NCI-H2081 treated with DMSO at 0.1 percent for 48 hours (cell line): ENCODE data around the gene PBXIP1.
"Not testable (repeated sequence)": the region's sequence is repeated elsewhere in the genome, so short reads cannot be mapped to it uniquely, and the experiment has no call there.

ENCODE experiments used
- DNase-seq: peaks from one replicate; lab custom pipeline; 2025; lab: John Stamatoyannopoulos, UW

The PBXIP1 gene

DNA sequence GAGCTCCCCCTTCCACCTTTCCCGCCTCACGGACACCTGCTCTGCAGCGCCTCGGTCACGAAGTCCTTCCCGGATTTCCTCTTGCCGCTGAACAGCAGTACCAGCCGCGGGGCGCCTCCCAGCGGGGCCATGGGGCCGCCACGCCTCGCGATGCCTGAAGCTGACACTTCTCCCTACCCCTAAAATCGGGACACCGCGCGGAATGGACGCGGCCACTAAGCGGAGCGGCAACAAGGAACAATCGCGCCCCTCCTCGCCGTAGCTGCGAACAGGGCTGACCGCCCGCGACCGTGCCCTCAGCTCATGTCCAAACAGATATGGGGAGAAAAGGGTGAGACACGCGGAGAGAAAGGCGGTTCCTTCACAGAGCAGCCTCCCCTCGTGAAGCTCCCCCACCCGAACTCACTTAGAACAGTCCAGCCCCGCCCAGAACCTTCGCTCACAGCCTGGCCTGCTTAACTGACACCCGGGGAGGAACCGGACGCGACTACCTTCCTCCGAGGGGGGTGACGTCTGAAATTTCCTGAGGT lies 19.3 kb downstream of the PBXIP1 start, which contains the start of gene PMVK:
TSS of gene PMVK (minus strand) at position 165 of the 530 bp plus-strand sequence. CDS start at position 131, 34 bp downstream.
- DNase-seq, result peak; percentile 92

DNA sequence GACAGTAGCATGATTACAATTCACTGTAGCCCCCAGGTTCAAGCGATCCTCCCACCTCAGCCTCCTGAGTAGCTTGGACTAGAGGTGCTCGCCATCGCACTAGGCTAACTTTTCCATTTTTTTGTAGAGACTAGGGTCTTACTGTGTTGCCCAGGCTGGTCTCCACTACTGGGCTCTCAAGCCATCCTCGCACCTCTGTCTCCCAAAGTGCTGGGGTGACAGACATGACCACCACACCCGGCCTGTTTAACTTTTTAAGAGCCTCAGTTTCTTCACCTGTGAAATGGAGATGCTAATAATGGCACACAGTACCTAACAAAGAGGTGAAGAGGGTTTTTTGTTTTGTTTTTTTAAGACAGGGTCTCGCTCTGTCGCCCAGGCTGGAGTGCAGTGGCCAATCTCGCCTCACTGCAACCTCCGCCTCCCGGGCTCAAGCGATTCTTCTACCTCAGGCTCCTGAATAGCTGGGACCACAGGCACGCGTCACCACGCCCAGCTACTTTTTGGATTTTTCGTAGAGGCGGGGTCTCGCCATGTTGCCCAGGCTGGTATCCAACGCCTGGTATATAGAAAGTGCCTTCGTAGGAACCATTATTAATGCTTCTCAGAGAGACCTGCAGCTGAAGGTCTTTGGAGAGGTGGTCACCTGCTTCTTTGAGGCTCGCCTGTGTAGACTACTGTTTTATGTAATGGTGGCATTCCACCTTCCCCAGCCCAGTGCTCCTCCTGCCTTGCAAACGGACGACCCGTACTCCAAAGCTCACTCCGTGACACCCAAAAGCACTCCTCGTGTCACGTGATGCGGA lies 19.9 kb downstream of the PBXIP1 start:
- no peak for DNase-seq

DNA sequence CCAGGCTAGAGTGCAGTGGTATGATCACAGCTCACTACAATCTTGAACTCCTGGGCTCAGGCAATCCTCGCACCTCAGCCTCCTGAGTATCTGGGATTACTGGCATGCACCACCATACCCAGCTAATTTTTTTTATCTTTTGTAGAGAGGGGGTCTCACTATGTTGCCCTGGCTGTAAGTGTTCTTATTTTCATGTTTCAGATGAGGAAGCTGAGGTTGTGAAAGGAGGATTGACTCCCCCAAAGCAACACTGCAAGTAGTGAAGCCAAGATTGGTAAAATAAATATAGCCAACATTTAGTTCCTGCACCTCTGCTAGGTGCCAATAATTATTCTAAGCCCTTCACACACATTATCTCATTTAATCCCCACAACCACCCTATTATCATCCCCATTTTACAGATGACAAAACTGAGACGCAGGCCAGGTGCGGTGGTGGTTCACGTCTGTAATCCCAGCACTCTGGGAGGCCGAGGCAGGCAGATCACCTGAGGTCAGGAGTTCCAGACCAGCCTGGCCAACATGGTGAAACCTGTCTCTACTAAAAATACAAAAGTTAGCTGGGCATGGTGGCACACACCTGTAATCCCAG lies 21.4 kb downstream of the PBXIP1 start:
- DNase-seq, result no peak

DNA sequence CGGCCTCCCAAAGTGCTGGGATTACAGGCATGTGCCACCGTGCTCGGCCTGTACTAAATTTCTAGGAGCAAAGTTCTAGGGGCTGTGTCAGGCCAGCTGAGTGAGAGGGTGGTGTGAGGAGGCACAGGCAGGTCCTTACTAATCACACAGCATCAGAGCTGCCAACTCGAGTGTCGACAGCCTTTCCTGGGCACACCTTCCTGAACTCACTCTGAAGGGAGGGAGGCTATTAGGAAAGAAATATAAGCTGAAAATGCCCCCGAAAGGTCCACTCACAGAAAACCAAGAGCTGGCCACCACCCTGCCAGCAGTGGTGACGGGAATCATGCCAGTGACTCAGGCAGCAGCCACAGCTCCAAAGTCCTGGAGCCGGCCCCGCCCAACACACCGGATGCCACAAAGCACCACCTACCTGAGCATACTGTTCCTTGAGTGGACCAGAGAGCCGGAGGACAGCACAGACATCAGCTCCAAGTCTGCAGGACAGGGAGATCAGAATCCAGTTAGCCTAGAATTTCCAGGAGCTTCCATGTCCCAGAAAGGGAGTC lies 23.9 kb downstream of the PBXIP1 start:
- no peak for DNase-seq

DNA sequence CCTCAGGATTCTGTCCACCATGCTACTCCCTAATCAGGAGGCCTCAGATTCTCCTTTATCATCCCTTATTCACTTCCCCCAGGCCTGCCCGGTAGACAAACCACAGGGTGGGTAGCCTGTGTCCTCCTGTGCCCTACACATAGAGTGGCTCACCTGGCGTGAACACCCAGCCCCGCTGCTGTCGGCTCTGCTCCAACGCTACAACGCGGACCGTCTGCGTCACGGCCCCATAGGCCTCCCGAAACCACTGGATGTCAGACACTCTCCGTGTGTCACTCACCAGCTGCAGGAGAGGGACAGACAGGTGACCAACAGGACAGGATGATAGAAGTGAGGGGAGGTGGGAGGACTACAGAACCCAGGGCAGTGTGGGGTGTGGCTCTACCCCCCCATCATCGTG lies 29.7 kb downstream of the PBXIP1 start:
- no peak for DNase-seq

DNA sequence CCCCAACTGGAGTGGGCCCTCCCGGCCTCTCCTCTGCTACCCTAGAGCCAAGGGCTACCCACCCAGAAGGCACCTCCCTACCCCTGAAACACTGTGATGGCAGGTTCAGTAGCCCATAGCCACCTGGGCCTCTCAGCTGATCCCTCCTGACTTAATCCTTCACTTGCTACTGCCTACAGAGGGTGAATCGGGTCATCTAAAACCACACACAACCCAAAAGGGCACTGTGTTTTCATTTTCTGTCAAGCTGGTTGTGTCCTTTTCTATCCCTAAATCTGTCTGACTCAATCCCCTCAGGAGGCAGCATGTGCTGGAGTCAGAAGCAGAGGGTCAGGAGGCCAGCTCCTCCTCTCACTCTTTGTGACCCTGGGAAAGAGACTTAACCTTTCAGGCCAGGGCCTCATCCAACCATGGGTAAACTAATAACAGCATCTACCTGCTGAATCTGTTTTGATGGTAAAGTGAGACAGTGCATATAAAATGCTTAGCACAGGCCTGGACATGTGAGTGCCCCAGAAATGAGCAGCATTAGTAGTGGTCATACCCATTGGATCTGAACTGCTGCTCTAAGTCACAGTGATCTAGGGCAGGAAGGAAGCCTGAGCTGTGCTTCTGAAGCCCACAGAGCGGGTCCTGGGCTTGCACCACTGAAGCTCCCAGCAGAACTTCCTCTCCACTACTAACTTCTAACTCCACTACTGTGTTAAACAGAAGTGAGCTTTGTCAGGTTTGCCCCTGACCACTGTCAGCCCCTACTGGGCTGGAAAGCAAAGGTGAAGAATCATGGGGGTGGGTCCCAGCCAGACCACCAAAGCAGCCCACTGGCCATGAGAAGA lies 30.3 kb downstream of the PBXIP1 start:
- no peak for DNase-seq

DNA sequence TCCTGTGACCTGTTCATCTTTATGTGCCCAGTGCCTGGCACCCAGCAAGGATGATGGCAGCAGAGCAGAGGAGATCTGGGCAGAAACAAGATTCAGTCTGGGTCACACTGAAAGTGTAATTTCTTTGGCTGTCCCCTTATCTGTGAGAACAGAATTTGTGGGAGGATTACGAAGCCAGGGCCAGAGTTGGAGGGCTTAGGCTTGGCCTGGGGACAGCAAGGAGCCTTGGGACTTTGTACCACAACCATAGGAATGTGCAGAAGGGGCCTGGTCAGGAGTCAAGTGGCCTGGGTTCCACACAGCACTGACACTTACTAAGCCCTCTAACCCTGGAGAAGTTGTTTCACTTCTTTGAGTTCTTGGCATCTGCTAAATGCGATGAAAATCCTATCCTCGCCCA lies 32.2 kb downstream of the PBXIP1 start:
- no peak for DNase-seq

DNA sequence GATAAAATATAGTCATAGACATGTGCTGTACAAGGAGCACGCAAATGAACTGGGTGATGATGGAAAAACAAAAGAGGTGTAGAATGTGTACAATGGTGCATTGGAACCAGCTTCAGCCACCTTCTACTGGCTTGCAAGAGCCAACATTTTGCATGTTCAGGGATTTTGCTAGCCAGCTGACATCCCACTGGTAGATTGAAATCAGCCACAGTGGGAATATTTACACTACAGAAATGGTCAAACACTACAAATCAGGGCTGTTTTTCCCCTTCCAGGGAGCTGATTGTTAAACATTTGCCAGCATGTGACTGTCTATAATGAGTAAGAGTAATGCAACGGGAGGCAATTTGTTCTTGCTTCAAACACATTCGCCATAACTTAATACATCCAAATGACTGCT lies 42.6 kb downstream of the PBXIP1 start:
- peak; percentile 73 for DNase-seq

DNA sequence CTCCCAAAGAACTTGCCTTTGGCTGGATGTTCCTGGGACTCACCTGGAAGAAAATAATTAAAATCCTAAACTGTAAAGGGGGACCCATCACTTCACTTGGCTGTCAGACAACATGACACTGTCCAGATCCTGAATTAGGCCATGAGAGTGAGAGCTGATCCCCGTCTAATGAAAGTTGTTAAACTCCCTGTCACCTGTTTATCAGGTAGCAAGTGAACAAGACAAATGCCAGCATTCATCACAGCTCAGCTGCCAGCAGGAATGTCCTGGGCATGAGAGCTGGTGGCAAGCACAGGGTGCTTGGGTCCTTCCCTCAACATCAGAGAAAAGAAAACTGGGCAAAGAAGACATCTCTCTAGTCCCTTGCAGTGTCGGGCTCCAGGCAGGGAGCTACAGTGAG lies 43.1 kb downstream of the PBXIP1 start:
- no peak for DNase-seq

DNA sequence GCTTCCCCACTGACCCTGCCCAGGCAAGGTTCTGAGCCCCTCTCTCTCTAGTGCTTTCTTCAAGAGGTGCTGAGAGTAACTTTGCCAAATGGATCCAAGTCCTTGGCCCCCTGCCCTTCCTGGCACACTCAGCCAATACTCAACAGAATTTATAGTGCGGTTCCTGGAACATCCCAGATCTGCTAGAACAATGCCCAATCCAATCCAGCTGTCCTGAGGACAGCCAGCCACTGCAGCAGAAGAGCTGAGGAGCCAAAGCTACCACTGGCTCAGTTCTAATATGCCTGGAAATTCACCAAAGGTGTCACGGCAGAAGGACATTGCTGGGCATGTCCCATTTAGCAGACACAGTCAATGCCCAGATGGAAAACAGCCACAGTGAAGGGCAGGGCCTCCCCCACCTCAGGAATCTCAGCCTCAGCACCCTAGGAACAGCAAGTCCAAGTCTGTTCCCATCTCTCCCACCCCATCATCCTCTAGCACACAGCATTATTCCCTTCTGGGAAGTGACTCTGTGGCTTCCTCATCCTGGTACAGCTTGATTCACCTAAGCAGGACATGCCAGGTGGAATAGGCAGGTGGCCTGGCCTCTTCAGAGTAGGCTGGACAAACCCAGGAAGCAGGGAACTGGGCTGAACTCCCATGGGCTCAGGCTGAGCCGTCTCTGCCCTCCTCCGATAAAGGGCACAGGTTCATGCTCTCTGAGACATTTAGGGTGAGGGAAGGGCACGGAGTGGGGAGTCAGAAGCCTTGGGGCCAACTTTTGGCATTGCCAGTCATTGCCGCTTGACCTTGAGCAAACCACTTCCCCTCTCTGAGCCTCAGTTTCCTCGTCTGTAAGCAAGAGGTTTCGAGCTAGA lies 44.0 kb downstream of the PBXIP1 start:
- no peak for DNase-seq

DNA sequence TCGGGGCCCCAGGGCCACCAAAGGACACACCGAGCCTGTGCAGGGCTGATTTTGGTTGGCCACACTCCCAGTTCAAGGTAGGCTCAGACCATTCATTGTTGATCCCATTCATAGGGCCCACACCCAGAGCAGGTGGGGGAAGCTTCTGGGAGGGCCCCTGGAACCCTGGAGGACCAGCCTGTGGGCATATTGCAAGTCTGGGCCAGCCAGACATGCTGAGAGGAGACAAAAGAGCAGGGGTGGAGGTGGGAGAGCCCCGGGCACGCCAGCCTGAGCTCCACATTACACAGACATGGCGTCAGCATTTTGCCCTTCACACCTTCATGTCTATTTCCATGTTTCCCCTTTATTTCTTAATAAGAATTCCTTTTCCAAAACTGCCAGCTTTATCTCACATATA lies 45.0 kb downstream of the PBXIP1 start:
- no peak for DNase-seq

DNA sequence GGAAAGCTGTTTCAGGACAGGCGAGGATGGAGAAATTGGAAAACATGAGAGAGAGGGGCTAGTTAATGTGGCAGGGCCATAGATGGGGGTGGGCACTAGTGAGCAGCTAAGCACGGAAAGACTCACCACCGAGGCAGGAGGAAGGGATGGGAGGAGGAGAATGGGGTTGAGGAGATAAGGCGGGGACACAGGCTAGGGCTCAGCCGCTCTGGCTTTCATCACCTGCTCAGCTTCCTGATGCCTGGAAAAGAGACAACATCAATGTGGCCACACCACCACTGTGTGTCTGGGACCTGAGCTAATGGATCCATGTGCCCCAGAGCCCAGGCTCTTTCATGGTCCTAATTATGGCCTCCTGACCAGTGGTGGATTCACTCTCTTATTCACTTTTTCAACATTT lies 47.0 kb downstream of the PBXIP1 start:
- no peak for DNase-seq

DNA sequence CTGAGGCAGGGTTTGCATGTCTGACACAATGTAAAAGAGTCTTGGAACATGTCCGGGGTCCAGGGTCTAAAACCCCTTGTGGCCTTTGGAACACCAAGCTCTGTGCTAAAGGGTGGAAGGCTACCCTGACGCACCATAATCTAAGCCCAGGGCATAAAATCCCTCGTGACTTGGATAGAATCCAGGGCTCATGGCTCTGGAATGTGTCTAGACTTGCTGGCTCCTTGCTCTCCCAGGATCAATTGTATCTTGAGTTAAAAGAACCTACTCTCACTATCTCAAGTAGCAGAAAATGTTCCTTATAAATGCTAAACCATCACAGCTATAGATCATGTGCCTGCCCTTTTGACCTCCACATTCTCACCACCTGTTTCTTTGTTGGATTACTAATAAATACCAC lies 47.8 kb downstream of the PBXIP1 start:
- not testable (repeated sequence) for DNase-seq

DNA sequence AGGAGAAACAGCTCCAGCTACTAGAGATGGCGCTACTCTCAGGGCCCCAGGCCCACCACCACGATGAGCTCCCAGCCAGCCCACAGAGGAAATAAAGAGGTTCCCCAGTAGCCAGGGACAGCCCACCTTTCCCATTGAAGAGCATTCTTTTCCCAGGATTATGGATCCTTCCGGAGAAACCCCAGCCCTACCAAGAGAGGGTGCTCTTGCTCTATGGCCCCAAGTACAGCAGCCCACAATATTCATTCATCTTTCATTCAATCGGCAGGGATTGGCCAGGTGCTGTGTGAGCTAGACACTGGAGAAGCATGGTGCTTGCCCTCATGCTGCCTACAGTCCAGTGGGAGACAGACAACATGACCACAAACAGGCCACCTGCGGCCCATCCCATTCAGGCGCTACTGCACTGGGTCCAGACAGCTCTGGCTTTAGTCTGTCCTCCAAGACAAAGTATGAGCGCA lies 49.2 kb downstream of the PBXIP1 start:
- no peak for DNase-seq

DNA sequence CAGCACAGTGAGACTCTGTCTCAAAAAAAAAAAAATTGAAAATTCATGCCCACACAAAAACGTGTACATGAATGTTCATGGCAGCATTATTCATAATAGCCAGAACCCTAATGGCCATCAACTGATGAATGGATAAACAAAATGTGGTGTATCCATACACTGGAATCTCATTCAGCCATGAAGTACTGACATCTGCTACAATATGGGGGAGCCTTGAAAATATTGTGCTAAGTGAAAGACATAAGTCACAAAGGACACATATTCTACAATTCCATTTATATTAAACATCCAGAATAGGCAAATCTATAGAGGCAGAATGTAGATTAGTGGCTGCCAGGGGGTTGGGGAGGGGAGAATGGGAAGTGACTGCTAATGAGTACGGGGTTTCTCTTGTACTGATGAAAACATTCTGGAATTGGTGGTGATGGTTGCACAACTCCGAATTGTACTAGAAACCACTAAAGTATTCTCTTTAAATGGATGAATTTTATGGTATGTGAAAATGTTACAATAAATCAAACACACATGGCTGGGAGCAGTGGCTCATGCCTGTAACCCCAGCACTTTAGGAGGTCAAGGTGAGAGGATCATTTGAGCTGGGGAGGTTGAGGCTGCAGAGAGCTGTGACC lies 52.8 kb downstream of the PBXIP1 start:
- no peak for DNase-seq

DNA sequence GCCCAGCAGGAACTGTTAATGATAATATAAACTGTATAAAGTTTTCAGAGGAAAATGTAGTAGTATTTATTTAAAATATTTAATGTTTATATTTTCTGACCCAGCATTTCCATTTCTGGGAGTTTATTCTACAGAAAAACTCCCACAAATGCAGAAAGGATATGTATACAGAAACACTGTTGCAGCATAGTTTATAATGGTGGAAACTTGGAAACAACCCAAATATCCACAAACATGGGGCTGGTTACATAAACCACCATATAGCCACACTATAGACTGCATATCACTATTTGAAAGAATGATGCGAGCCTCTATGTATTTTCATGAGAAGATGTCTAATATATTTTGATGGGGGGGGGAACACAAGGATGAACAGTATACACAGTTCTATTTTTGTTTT lies 54.3 kb downstream of the PBXIP1 start:
- no peak for DNase-seq

DNA sequence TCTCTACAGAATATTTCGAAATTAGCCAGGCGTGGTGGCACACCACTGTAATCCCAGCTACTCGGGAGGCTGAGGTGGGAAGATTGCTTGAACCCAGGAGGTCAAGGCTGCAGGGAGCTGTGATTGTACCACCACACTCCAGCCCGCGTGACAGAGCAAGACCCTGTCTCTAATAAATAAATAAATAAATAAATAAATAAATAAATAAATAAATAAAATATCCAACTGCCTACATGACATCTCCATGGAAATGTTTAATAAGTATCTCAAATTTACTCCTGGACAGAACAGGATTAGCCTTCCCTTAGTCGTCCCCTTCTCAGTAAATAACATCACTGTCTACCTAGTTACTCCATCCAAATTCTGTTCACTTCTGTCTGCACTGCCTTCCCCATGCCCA lies 56.9 kb downstream of the PBXIP1 start:
- no peak for DNase-seq

DNA sequence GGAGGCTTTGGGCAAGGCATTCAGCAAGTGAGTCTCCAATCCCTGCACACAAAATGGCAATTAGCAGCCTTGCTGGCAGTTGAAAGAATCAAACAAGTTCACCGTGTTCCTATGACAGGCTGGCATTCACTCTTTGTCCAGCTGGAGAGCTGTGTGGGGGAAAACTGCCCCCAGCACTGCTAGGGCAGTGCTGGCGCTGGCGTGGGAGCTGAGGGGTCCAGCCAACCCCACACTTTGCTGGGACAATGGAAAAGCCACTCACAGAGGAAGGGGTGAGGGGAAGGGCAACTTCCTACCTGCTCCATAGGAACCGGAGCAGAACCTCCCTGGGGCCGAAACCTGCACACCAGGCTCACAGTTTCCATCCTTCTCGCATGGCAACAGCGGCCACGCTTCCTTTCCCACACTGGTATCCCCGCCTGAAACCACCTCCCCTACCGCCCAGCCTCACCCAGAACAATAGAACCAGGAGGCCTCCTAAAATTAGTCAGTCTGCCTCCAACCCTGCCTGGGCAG lies 59.1 kb downstream of the PBXIP1 start:
- DNase-seq, result no peak

DNA sequence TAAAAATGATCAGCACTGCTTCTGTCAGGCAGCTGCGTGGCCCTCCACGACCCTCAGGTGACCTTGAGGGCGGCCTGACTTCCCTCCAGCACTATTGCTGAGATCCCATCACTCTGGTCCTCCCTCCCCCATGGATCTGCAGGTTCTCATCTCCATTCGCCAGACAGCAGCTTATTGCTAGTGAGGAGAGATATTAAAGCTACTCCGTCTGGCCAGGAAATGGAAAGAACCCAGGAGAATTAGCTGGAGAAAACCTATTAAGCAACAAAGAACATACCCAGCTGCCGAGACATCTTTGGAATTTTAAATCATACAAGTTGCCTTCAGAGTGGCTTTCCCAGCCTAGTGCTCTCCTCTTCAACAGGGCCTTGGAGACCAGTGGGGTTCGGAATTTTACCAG lies 60.1 kb downstream of the PBXIP1 start:
- no peak for DNase-seq
